ENCODE results near the gene IL13RA1.
"Not testable (repeated sequence)": the region's sequence is repeated elsewhere in the genome, so short reads cannot be mapped to it uniquely, and the experiment has no call there.

Gene IL13RA1

GRCh38 chrX:118727686-118728339, 407 bp downstream of the IL13RA1 start:
- in situ Hi-C loops (cut with HindIII; ENCODE audit: low sequenced_read_pairs), result no loop called here

- in situ Hi-C loops (cut with HindIII; ENCODE audit: low sequenced_read_pairs), result no loop called here
Observed at GRCh38 chrX:118729042-118729652, 1.7 kb downstream of the IL13RA1 start.

GRCh38 chrX:118730500-118731247, 3.3 kb downstream of the IL13RA1 start:
- in situ Hi-C loops (cut with HindIII; ENCODE audit: low sequenced_read_pairs), result no loop called here

GRCh38 chrX:118732551-118732950, 5.1 kb downstream of the IL13RA1 start:
- in situ Hi-C loops (cut with HindIII; ENCODE audit: low sequenced_read_pairs), result not testable (repeated sequence)

- in situ Hi-C loops (cut with HindIII; ENCODE audit: low sequenced_read_pairs), result no loop called here
Observed at GRCh38 chrX:118734909-118735308, 7.5 kb downstream of the IL13RA1 start.

GRCh38 chrX:118736394-118737010, 9.1 kb downstream of the IL13RA1 start:
- in situ Hi-C loops (cut with HindIII; ENCODE audit: low sequenced_read_pairs), result no loop called here

GRCh38 chrX:118739577-118739976, 12.2 kb downstream of the IL13RA1 start:
- in situ Hi-C loops (cut with HindIII; ENCODE audit: low sequenced_read_pairs), result no loop called here

GRCh38 chrX:118740276-118740889, 13.0 kb downstream of the IL13RA1 start:
- in situ Hi-C loops (cut with HindIII; ENCODE audit: low sequenced_read_pairs), result no loop called here

GRCh38 chrX:118742176-118742575, 14.8 kb downstream of the IL13RA1 start:
- in situ Hi-C loops (cut with HindIII; ENCODE audit: low sequenced_read_pairs), result no loop called here

GRCh38 chrX:118745570-118745969, 18.2 kb downstream of the IL13RA1 start:
- in situ Hi-C loops (cut with HindIII; ENCODE audit: low sequenced_read_pairs), result no loop called here

GRCh38 chrX:118751950-118752783, 24.8 kb downstream of the IL13RA1 start:
- in situ Hi-C loops (cut with HindIII; ENCODE audit: low sequenced_read_pairs), result no loop called here

- in situ Hi-C loops (cut with HindIII; ENCODE audit: low sequenced_read_pairs), result no loop called here
Observed at GRCh38 chrX:118755633-118756032, 28.2 kb downstream of the IL13RA1 start.

GRCh38 chrX:118756101-118756500, 28.7 kb downstream of the IL13RA1 start:
- in situ Hi-C loops (cut with HindIII; ENCODE audit: low sequenced_read_pairs), result no loop called here

- in situ Hi-C loops (cut with HindIII; ENCODE audit: low sequenced_read_pairs), result no loop called here
Observed at GRCh38 chrX:118758511-118758910, 31.1 kb downstream of the IL13RA1 start.

GRCh38 chrX:118760025-118760424, 32.6 kb downstream of the IL13RA1 start:
- in situ Hi-C loops (cut with HindIII; ENCODE audit: low sequenced_read_pairs), result no loop called here

- in situ Hi-C loops (cut with HindIII; ENCODE audit: low sequenced_read_pairs), result no loop called here
Observed at GRCh38 chrX:118761939-118762707, 34.7 kb downstream of the IL13RA1 start.

- in situ Hi-C loops (cut with HindIII; ENCODE audit: low sequenced_read_pairs), result no loop called here
Observed at GRCh38 chrX:118763489-118763888, 36.1 kb downstream of the IL13RA1 start.

- in situ Hi-C loops (cut with HindIII; ENCODE audit: low sequenced_read_pairs), result no loop called here
Observed at GRCh38 chrX:118764122-118764521, 36.7 kb downstream of the IL13RA1 start.

- in situ Hi-C loops (cut with HindIII; ENCODE audit: low sequenced_read_pairs), result no loop called here
Observed at GRCh38 chrX:118770133-118770760, 42.8 kb downstream of the IL13RA1 start.

All from endothelial cell of hepatic sinusoid (primary cell).